ENCODE data around the gene ASPM. TPM values are rescaled to one million over a fixed set of nuclear protein-coding genes. Genes with fewer than 3 reads are reported as not detected.

Gene ASPM
- 28.2 TPM for polyA plus RNA-seq (2013, experiment 1 of 2)
- 32.4 TPM for polyA plus RNA-seq (2013, experiment 2 of 2)

GRCh38 chr1:197146101-197147095 is at the start of gene ASPM:
Gene ASPM, minus strand, starts transcription at chr1:197146669. Its CDS starts 232 bp downstream, at chr1:197146437.
- H3K9ac ChIP-seq (ENCODE audit: low read depth, low read length) = peak within 1 kb of the TSS; percentile 97
- no peaks in the 10 kb centered on the region for H3K9me3 ChIP-seq (ENCODE audit: insufficient read depth, low read depth, low read length)
- peaks cover 15% of the 10 kb centered on the region; the same call in 1 of the 2 replicates for H3K4me1 ChIP-seq (ENCODE audit: insufficient read depth, low read length)
- WGBS = under 1% methylated on average over 62 of the region's 67 CpGs
- peak within 1 kb of the TSS; percentile 97 for H3K27ac ChIP-seq (ENCODE audit: low read depth, low read length)
- no peaks in the 10 kb centered on the region for H3K27me3 ChIP-seq (ENCODE audit: insufficient read depth, low read length)
- H3K4me3 ChIP-seq (ENCODE audit: low read length) = peak within 1 kb of the TSS; percentile 84
- peaks cover 27% of the 10 kb centered on the region for H3K36me3 ChIP-seq (ENCODE audit: insufficient read depth, low read length)

- no peak overlapping the region for H3K9ac ChIP-seq (ENCODE audit: low read depth, low read length)
- peaks cover 15% of the 10 kb centered on the region for H3K36me3 ChIP-seq (ENCODE audit: insufficient read depth, low read length)
- no peaks in the 10 kb centered on the region for H3K9me3 ChIP-seq (ENCODE audit: insufficient read depth, low read depth, low read length)
- no peak overlapping the region for H3K27ac ChIP-seq (ENCODE audit: low read depth, low read length)
- H3K27me3 ChIP-seq (ENCODE audit: insufficient read depth, low read length) = no peaks in the 10 kb centered on the region
- H3K4me1 ChIP-seq (ENCODE audit: insufficient read depth, low read length) = peaks cover 34% of the 10 kb centered on the region
- H3K4me3 ChIP-seq (ENCODE audit: low read length) = no peak overlapping the region
Observed at GRCh38 chr1:197195100-197195499, 48.6 kb upstream of the ASPM start.

GRCh38 chr1:197184190-197184589 is 37.7 kb upstream of the ASPM start:
- WGBS = 96% methylated on average over 1 of the region's 1 CpG
- no peak overlapping the region for H3K9ac ChIP-seq (ENCODE audit: low read depth, low read length)
- no peaks in the 10 kb centered on the region for H3K4me1 ChIP-seq (ENCODE audit: insufficient read depth, low read length)
- H3K27me3 ChIP-seq (ENCODE audit: insufficient read depth, low read length) = no peaks in the 10 kb centered on the region
- H3K36me3 ChIP-seq (ENCODE audit: insufficient read depth, low read length) = peaks cover 81% of the 10 kb centered on the region
- no peaks in the 10 kb centered on the region for H3K9me3 ChIP-seq (ENCODE audit: insufficient read depth, low read depth, low read length)
- H3K27ac ChIP-seq (ENCODE audit: low read depth, low read length) = no peak overlapping the region
- no peak overlapping the region for H3K4me3 ChIP-seq (ENCODE audit: low read length)

GRCh38 chr1:197183195-197183748 is 36.8 kb upstream of the ASPM start:
- no peaks in the 10 kb centered on the region for H3K9me3 ChIP-seq (ENCODE audit: insufficient read depth, low read depth, low read length)
- no peak overlapping the region for H3K9ac ChIP-seq (ENCODE audit: low read depth, low read length)
- 98% methylated on average over 5 of the region's 5 CpGs for WGBS
- H3K27ac ChIP-seq (ENCODE audit: low read depth, low read length) = no peak overlapping the region
- H3K4me1 ChIP-seq (ENCODE audit: insufficient read depth, low read length) = no peaks in the 10 kb centered on the region
- no peak overlapping the region for H3K4me3 ChIP-seq (ENCODE audit: low read length)
- no peaks in the 10 kb centered on the region for H3K27me3 ChIP-seq (ENCODE audit: insufficient read depth, low read length)
- H3K36me3 ChIP-seq (ENCODE audit: insufficient read depth, low read length) = peaks cover 81% of the 10 kb centered on the region

GRCh38 chr1:197182716-197183115 is 36.2 kb upstream of the ASPM start:
- peaks cover 81% of the 10 kb centered on the region for H3K36me3 ChIP-seq (ENCODE audit: insufficient read depth, low read length)
- H3K9ac ChIP-seq (ENCODE audit: low read depth, low read length) = no peak overlapping the region
- WGBS = 93% methylated on average over 2 of the region's 3 CpGs
- H3K27me3 ChIP-seq (ENCODE audit: insufficient read depth, low read length) = no peaks in the 10 kb centered on the region
- H3K9me3 ChIP-seq (ENCODE audit: insufficient read depth, low read depth, low read length) = no peaks in the 10 kb centered on the region
- H3K4me1 ChIP-seq (ENCODE audit: insufficient read depth, low read length) = no peaks in the 10 kb centered on the region
- no peak overlapping the region for H3K27ac ChIP-seq (ENCODE audit: low read depth, low read length)
- H3K4me3 ChIP-seq (ENCODE audit: low read length) = no peak overlapping the region

GRCh38 chr1:197181982-197182381 is 35.5 kb upstream of the ASPM start:
- H3K4me1 ChIP-seq (ENCODE audit: insufficient read depth, low read length) = no peaks in the 10 kb centered on the region
- H3K27ac ChIP-seq (ENCODE audit: low read depth, low read length) = no peak overlapping the region
- no peaks in the 10 kb centered on the region for H3K9me3 ChIP-seq (ENCODE audit: insufficient read depth, low read depth, low read length)
- no peaks in the 10 kb centered on the region for H3K27me3 ChIP-seq (ENCODE audit: insufficient read depth, low read length)
- H3K9ac ChIP-seq (ENCODE audit: low read depth, low read length) = no peak overlapping the region
- peaks cover 81% of the 10 kb centered on the region for H3K36me3 ChIP-seq (ENCODE audit: insufficient read depth, low read length)
- no peak overlapping the region for H3K4me3 ChIP-seq (ENCODE audit: low read length)
- WGBS = 100% methylated on average over 3 of the region's 3 CpGs

- Histone ChIP-seq H3K9ac (ENCODE audit: low read depth, low read length) (no peak overlapping the region), H3K9me3 (ENCODE audit: insufficient read depth, low read depth, low read length) (no peaks in the 10 kb centered on the region), H3K27ac (ENCODE audit: low read depth, low read length) (no peak overlapping the region), H3K4me1 (ENCODE audit: insufficient read depth, low read length) (no peaks in the 10 kb centered on the region), H3K4me3 (ENCODE audit: low read length) (no peak overlapping the region), H3K27me3 (ENCODE audit: insufficient read depth, low read length) (no peaks in the 10 kb centered on the region), H3K36me3 (ENCODE audit: insufficient read depth, low read length) (peaks cover 83% of the 10 kb centered on the region)
- no CpG with 5 or more reads among the region's 3 CpGs for WGBS
Observed at GRCh38 chr1:197180252-197180878, 33.9 kb upstream of the ASPM start.

- Histone ChIP-seq H3K4me3 (ENCODE audit: low read length) (no peak overlapping the region), H3K27ac (ENCODE audit: low read depth, low read length) (no peak overlapping the region), H3K27me3 (ENCODE audit: insufficient read depth, low read length) (no peaks in the 10 kb centered on the region), H3K4me1 (ENCODE audit: insufficient read depth, low read length) (no peaks in the 10 kb centered on the region), H3K9me3 (ENCODE audit: insufficient read depth, low read depth, low read length) (no peaks in the 10 kb centered on the region), H3K9ac (ENCODE audit: low read depth, low read length) (no peak overlapping the region), H3K36me3 (ENCODE audit: insufficient read depth, low read length) (peaks cover 84% of the 10 kb centered on the region)
- WGBS = 96% methylated on average over 1 of the region's 1 CpG
Observed at GRCh38 chr1:197178998-197179397, 32.5 kb upstream of the ASPM start.

- 96% methylated on average over 2 of the region's 2 CpGs for WGBS
- Histone ChIP-seq H3K9me3 (ENCODE audit: insufficient read depth, low read depth, low read length) (no peaks in the 10 kb centered on the region), H3K4me1 (ENCODE audit: insufficient read depth, low read length) (no peaks in the 10 kb centered on the region), H3K27ac (ENCODE audit: low read depth, low read length) (no peak overlapping the region), H3K4me3 (ENCODE audit: low read length) (no peak overlapping the region), H3K36me3 (ENCODE audit: insufficient read depth, low read length) (peaks cover 87% of the 10 kb centered on the region), H3K27me3 (ENCODE audit: insufficient read depth, low read length) (no peaks in the 10 kb centered on the region), H3K9ac (ENCODE audit: low read depth, low read length) (no peak overlapping the region)
Observed at GRCh38 chr1:197174818-197175217, 28.3 kb upstream of the ASPM start.

GRCh38 chr1:197173571-197174507 is 27.4 kb upstream of the ASPM start:
- H3K4me3 ChIP-seq (ENCODE audit: low read length) = no peak overlapping the region
- H3K9me3 ChIP-seq (ENCODE audit: insufficient read depth, low read depth, low read length) = no peaks in the 10 kb centered on the region
- no peak overlapping the region for H3K27ac ChIP-seq (ENCODE audit: low read depth, low read length)
- no peaks in the 10 kb centered on the region for H3K4me1 ChIP-seq (ENCODE audit: insufficient read depth, low read length)
- 91% methylated on average over 4 of the region's 5 CpGs for WGBS
- no peak overlapping the region for H3K9ac ChIP-seq (ENCODE audit: low read depth, low read length)
- H3K27me3 ChIP-seq (ENCODE audit: insufficient read depth, low read length) = no peaks in the 10 kb centered on the region
- H3K36me3 ChIP-seq (ENCODE audit: insufficient read depth, low read length) = peaks cover 84% of the 10 kb centered on the region
